SK-N-MC (cell line): Measurements from ENCODE around the gene VPS37C.
"Not testable (repeated sequence)": the region's sequence is repeated elsewhere in the genome, so short reads cannot be mapped to it uniquely, and the experiment has no call there.

Experiments
- DNase-seq: peaks from one replicate; pipeline ENCODE4 v3.0.0-alpha.2; 2011; ENCODE audit warnings: low read depth, low spot score
- H3K27ac ChIP-seq: fragments of 200-600 bp; sonication (generic); 2 replicates; pipeline ENCODE4 v1.5.1; 2016; ENCODE audit warnings: mixed run types
- H3K36me3 ChIP-seq: fragments of 200-600 bp; sonication (generic); 2 replicates; pipeline ENCODE4 v1.6.1; 2017; ENCODE audit warnings: antibody characterized with exemption, low read length, mixed read lengths; ENCODE audit not compliant: insufficient read depth
- H3K4me3 ChIP-seq: fragments of 200-600 bp; sonication (generic); 2 replicates; pipeline ENCODE4 v1.5.1; 2016
- H3K9ac ChIP-seq: fragments of 200-600 bp; sonication (generic); 2 replicates; pipeline ENCODE4 v1.8.0; 2017; ENCODE audit warnings: mixed run types, mixed read lengths; ENCODE audit not compliant: insufficient read length
- H3K9me3 ChIP-seq: fragments of 200-600 bp; sonication (generic); 2 replicates; pipeline ENCODE4 v1.6.1; 2017; ENCODE audit warnings: low read depth, mild to moderate bottlenecking, antibody characterized with exemption, low read length, moderate library complexity, mixed read lengths
- EZH2 ChIP-seq: fragments of 200-600 bp; sonication (generic); IDR thresholded peaks from one replicate; pipeline ENCODE4 v1.6.1; 2017; ENCODE audit warnings: antibody characterized with exemption
- FOXP2 ChIP-seq: optimal IDR thresholded peaks from 2 replicates; pipeline ENCODE3; 2011; ENCODE audit warnings: mild to moderate bottlenecking, moderate library complexity; ENCODE audit not compliant: insufficient read depth; ENCODE audit errors: extremely low read length, control extremely low read depth
- POLR2AphosphoS5 ChIP-seq: IDR thresholded peaks from 2 replicates; pipeline ENCODE4 v1.6.1; 2012; ENCODE audit warnings: mild to moderate bottlenecking, low read depth, low read length, borderline replicate concordance

The VPS37C gene

GRCh38 chr11:61095021-61095420 lies 66.2 kb downstream of the VPS37C start:
- Histone ChIP-seq H3K27ac (no peak overlapping the region), H3K9ac (no peak overlapping the region), H3K36me3 (no peaks in the 10 kb centered on the region), H3K4me3 (no peak overlapping the region), H3K9me3 (no peaks in the 10 kb centered on the region)
- TF ChIP-seq FOXP2 (no peak), EZH2 (no peak), POLR2AphosphoS5 (no peak)
- no peak for DNase-seq

- not testable (repeated sequence) for H3K27ac ChIP-seq, H3K9ac ChIP-seq, H3K9me3 ChIP-seq, H3K4me3 ChIP-seq, DNase-seq, H3K36me3 ChIP-seq
These were observed 67.1 kb downstream of the VPS37C start for GRCh38 chr11:61094167-61094566.

- no peaks in the 10 kb centered on the region for H3K9me3 ChIP-seq
- no peak overlapping the region for H3K9ac ChIP-seq
- H3K27ac ChIP-seq: no peak overlapping the region
- no peak overlapping the region for H3K4me3 ChIP-seq
- no peaks in the 10 kb centered on the region for H3K36me3 ChIP-seq
- no peak for DNase-seq
- no peak for TF ChIP-seq EZH2
- no peak for TF ChIP-seq FOXP2
- TF ChIP-seq POLR2AphosphoS5: no peak
These were observed 68.1 kb downstream of the VPS37C start for GRCh38 chr11:61092908-61093763.

GRCh38 chr11:61092280-61092766 lies 68.9 kb downstream of the VPS37C start:
- H3K36me3 ChIP-seq: no peaks in the 10 kb centered on the region
- H3K27ac ChIP-seq: no peak overlapping the region
- H3K9me3 ChIP-seq: no peaks in the 10 kb centered on the region
- no peak overlapping the region for H3K4me3 ChIP-seq
- no peak overlapping the region for H3K9ac ChIP-seq
- no peak for DNase-seq
- TF ChIP-seq EZH2: no peak
- no peak for TF ChIP-seq FOXP2
- no peak for TF ChIP-seq POLR2AphosphoS5

GRCh38 chr11:61091373-61092279 lies 69.6 kb downstream of the VPS37C start:
- H3K9ac ChIP-seq: no peak overlapping the region
- no peak overlapping the region for H3K27ac ChIP-seq
- H3K9me3 ChIP-seq: no peaks in the 10 kb centered on the region
- no peak for DNase-seq
- H3K4me3 ChIP-seq: no peak overlapping the region
- H3K36me3 ChIP-seq: no peaks in the 10 kb centered on the region
- TF ChIP-seq POLR2AphosphoS5 (no peak), EZH2 (no peak), FOXP2 (no peak)

GRCh38 chr11:61090982-61091372 lies 70.2 kb downstream of the VPS37C start:
- H3K4me3 ChIP-seq: no peak overlapping the region
- TF ChIP-seq FOXP2 (no peak), POLR2AphosphoS5 (no peak), EZH2 (no peak)
- no peak overlapping the region for H3K9ac ChIP-seq
- H3K9me3 ChIP-seq: no peaks in the 10 kb centered on the region
- no peak overlapping the region for H3K27ac ChIP-seq
- no peak for DNase-seq
- H3K36me3 ChIP-seq: no peaks in the 10 kb centered on the region

GRCh38 chr11:61090521-61090920 lies 70.7 kb downstream of the VPS37C start:
- no peaks in the 10 kb centered on the region for H3K9me3 ChIP-seq
- H3K27ac ChIP-seq: no peak overlapping the region
- no peak overlapping the region for H3K4me3 ChIP-seq
- TF ChIP-seq POLR2AphosphoS5 (no peak), FOXP2 (no peak), EZH2 (no peak)
- DNase-seq: no peak
- H3K9ac ChIP-seq: no peak overlapping the region
- H3K36me3 ChIP-seq: no peaks in the 10 kb centered on the region

GRCh38 chr11:61089806-61090491 lies 71.3 kb downstream of the VPS37C start:
- no peak for TF ChIP-seq FOXP2
- TF ChIP-seq POLR2AphosphoS5: no peak

More at GRCh38 chr11:61089806-61090491, 71.3 kb downstream of the VPS37C start:
- H3K9ac ChIP-seq: no peak overlapping the region
- DNase-seq: no peak
- no peaks in the 10 kb centered on the region for H3K9me3 ChIP-seq
- H3K36me3 ChIP-seq: no peaks in the 10 kb centered on the region
- no peak overlapping the region for H3K4me3 ChIP-seq
- H3K27ac ChIP-seq: no peak overlapping the region
